Epithelial cell of proximal tubule (primary cell): Measurements from ENCODE around the gene KDM5C. TPM values are rescaled to one million over a fixed set of nuclear protein-coding genes. Genes with fewer than 3 reads are reported as not detected.

ENCODE experiments used
- DNase-seq: peaks from one replicate; pipeline ENCODE4 v3.0.0-alpha.2; 2011; ENCODE audit warnings: low read depth
- H3K4me3 ChIP-seq: 2 replicates; pipeline ENCODE4 v1.5.1; 2011; ENCODE audit warnings: low read depth, mild to moderate bottlenecking, low read length
- total RNA-seq: library from RNA; depleted of rRNA; stranded (reverse); fragments of >200 nt; gene quantifications from 2 replicates; pipeline ENCODE4 v1.2.3, GENCODE V29; 2015
- TF ChIP-seq, protein P1 (sequence below): conservative IDR thresholded peaks from 2 replicates; pipeline ENCODE4 v1.5.1; 2012; ENCODE audit warnings: low read depth, mild to moderate bottlenecking, low read length

The KDM5C gene
- total RNA-seq, 1 donor from 2014 or later, result 60.0 TPM

DNA sequence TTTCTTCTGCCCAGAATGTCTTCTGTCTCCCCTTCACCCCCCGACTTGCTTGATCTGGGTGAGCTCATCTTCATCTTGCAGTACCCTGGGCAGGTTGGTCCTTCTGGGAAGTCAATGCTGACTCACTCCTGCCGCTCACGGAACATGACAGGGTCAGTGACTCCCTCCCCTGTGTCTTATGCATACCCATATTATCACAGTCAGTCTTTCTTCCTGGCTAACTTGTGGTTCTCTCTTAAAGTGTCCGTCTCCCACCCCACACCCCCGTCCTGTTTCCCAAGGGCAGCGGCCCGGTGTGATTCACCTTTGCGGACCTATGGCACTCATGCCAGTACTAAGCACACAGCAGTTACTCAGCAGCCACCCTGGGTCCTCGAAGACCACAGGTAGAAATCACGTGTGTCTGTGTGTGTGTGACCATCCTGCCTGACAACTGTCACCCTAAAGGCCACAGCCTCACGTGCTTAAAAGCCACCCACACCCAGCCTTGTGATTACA lies 38.6 kb upstream of the KDM5C start:
- H3K4me3 ChIP-seq, result no peak overlapping the region
- TF ChIP-seq, protein P1, sequence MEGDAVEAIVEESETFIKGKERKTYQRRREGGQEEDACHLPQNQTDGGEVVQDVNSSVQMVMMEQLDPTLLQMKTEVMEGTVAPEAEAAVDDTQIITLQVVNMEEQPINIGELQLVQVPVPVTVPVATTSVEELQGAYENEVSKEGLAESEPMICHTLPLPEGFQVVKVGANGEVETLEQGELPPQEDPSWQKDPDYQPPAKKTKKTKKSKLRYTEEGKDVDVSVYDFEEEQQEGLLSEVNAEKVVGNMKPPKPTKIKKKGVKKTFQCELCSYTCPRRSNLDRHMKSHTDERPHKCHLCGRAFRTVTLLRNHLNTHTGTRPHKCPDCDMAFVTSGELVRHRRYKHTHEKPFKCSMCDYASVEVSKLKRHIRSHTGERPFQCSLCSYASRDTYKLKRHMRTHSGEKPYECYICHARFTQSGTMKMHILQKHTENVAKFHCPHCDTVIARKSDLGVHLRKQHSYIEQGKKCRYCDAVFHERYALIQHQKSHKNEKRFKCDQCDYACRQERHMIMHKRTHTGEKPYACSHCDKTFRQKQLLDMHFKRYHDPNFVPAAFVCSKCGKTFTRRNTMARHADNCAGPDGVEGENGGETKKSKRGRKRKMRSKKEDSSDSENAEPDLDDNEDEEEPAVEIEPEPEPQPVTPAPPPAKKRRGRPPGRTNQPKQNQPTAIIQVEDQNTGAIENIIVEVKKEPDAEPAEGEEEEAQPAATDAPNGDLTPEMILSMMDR, result no peak

DNA sequence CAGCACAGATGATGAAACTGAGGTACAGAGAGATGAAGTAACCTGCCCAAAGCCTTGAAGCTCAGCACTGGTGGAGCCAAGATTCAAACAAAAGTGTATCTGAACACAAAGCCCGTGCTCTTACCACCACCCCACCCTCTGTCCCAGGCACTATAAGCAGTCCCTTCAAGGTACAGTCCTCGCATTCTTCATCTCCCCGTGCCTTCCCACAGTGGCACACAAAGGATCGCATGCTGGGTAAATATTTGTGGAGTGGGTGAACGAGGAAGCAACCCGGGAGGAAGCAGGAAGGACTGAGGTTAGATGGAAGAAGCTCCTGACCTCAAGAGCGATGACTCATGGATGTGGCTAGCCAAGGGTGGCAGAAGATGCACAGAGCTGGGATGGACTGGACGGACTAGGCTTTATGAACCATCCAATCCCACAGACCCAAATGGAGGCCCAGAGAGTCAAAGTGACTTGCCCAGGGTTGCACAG lies 37.9 kb upstream of the KDM5C start:
- no peak overlapping the region for H3K4me3 ChIP-seq
- TF ChIP-seq, protein P1, result no peak
- DNase-seq, result no peak

More for the DNA sequence above, 38.6 kb upstream of the KDM5C start:
- DNase-seq, result no peak

DNA sequence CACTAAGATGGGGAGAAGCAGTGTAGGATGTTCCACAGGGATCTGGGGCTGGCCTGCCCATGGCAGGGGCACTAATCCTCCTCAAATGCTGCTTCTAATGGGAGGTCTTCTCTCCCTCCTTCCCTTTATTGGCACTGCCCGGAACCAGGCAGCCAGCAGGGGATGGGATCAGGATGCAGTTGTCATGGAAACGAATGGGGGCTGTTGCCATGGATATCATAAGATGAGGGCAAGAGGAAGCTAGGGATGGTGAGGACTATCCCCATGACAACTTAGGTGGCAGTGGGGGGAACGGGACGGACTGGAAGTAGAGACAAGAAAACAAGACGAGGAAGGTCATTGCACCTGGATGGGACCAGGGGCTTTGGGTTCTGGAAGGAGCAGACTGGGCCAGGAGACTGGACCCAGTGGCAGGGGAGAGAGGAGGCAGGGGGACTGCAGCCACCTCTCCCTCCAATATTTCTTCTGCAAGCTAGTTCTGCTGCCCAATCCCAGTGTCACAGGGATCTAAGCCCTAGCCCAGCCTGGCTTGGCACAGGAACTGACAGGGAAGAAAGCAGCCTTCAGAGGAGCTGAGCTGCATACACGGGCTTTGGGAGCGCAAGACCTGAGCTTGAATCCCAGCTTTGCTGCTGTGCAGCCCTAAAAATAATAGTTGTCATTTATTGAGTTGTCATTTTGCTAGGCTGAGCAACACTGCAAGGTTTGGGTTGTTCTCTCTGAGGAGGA lies 37.3 kb upstream of the KDM5C start:
- DNase-seq, result no peak
- H3K4me3 ChIP-seq, result no peak overlapping the region

DNA sequence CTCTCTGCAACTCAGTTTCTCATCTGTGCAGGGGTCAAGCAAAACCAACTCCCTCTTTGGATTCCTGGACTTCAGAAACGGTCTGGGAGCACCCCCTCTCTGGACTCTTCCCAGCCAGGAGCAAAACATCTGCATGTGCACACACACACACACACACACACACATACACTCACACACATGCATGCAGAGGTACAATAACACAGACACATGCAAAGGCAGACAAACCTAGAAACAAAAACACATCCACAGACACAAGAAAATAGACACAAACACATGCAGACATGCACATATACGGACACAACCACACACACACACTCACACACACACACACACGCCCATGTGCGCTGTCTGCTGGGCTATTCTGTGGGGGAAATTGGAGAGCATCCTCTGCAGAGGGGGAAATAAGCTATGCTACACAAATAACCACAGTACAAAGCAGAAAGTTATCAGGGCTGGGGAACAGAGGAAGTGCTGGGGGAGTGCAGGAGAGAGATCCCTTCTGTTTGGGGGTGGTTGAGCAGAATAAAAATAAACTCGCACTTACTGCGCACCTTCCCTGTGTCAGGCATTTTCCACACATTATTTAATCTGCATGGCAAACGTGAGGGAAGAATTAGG lies 36.5 kb upstream of the KDM5C start:
- TF ChIP-seq, protein P1, result no peak
- H3K4me3 ChIP-seq, result no peak overlapping the region

More for the DNA sequence above, 37.3 kb upstream of the KDM5C start:
- TF ChIP-seq, protein P1, result no peak

DNA sequence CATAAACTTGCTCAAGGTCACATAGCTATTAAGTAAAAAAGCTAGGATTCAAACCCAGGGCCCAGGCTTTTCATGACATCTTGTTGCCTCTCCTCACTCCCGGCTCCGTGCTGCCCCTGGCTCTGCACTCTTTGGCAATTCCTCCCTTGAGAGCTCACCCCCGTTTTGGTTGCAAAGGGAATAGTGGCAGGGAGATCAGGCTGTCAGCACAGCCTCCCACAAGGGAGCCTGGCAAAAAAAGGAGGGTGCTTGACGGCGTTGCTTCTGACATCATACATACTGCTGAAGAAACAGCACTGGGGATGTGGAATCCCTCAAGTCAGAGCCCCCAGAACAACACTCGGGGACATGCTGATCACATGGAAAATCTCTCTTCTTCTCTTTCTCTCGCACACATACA lies 35.8 kb upstream of the KDM5C start:
- TF ChIP-seq, protein P1, result no peak
- DNase-seq, result no peak
- H3K4me3 ChIP-seq, result no peak overlapping the region

More for the DNA sequence above, 36.5 kb upstream of the KDM5C start:
- no peak for DNase-seq

DNA sequence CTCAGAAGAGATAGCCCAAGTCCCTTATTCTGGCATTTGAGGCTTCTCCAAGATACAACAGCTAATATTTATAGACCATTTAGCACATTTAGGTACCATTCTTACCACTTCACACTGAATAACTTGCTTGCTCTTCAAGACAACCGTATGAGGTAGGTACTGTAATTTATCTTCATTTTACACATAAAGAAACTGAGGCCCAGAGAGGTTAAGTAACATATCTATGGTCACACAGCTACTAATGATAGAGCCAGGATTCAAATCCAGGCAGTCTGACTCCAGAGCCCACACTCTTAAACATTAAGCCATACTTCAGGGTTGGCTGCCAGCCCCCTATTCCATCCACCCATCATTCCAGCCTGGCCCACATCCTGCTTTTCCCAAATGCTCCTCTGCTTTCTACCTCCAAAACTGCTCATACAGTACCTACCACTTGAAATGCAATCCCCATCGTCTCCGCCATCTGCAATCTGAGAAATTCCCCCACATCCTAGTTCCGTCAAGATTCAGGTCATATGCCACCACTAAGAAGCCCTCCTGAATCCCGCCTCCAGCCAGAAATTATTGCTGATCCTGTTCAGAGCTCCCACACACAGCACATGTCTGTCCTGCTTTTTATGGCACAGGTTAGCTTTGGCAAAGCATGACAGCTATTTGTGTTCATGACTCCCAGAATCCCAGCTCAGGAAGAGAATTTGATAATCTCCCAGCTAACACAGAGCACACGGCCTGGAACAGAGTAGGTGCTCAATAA lies 32.8 kb upstream of the KDM5C start:
- TF ChIP-seq, protein P1, result no peak
- no peak for DNase-seq
- H3K4me3 ChIP-seq, result no peak overlapping the region
